ENCODE data around the gene TMEFF2. TPM values are rescaled to one million over a fixed set of nuclear protein-coding genes. Genes with fewer than 3 reads are reported as not detected.

The TMEFF2 gene
- total RNA-seq, 2 donors from 2014 or later = 0.24 to 0.37 TPM

GRCh38 chr2:192206399-192206798, 11.7 kb upstream of the TMEFF2 start:
- intact Hi-C loops (cut with DNase I) = no loop called here
- Histone ChIP-seq H3K9me3 (no peaks in the 10 kb centered on the region), H3K4me1 (no peaks in the 10 kb centered on the region), H3K9ac (ENCODE audit: low read depth in 2 of 2, low read length in 2 of 2) (no peak overlapping the region), H3K4me3 (no peak overlapping the region), H3K27me3 (no peaks in the 10 kb centered on the region), H3K36me3 (no peaks in the 10 kb centered on the region), H3K27ac (no peak overlapping the region)
- DNase-seq = no peak
- TF ChIP-seq, protein P1, sequence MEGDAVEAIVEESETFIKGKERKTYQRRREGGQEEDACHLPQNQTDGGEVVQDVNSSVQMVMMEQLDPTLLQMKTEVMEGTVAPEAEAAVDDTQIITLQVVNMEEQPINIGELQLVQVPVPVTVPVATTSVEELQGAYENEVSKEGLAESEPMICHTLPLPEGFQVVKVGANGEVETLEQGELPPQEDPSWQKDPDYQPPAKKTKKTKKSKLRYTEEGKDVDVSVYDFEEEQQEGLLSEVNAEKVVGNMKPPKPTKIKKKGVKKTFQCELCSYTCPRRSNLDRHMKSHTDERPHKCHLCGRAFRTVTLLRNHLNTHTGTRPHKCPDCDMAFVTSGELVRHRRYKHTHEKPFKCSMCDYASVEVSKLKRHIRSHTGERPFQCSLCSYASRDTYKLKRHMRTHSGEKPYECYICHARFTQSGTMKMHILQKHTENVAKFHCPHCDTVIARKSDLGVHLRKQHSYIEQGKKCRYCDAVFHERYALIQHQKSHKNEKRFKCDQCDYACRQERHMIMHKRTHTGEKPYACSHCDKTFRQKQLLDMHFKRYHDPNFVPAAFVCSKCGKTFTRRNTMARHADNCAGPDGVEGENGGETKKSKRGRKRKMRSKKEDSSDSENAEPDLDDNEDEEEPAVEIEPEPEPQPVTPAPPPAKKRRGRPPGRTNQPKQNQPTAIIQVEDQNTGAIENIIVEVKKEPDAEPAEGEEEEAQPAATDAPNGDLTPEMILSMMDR (IDR thresholded peaks at IDR 0.05) = no peak

GRCh38 chr2:192203876-192204275, 9.1 kb upstream of the TMEFF2 start:
- intact Hi-C loops (cut with DNase I) = no loop called here
- Histone ChIP-seq H3K4me3 (no peak overlapping the region), H3K4me1 (no peaks in the 10 kb centered on the region), H3K9ac (ENCODE audit: low read depth in 2 of 2, low read length in 2 of 2) (no peak overlapping the region), H3K9me3 (no peaks in the 10 kb centered on the region), H3K27ac (no peak overlapping the region), H3K36me3 (no peaks in the 10 kb centered on the region), H3K27me3 (no peaks in the 10 kb centered on the region)
- no peak for DNase-seq
- TF ChIP-seq, protein P1 (IDR thresholded peaks at IDR 0.05) = no peak

DNA sequence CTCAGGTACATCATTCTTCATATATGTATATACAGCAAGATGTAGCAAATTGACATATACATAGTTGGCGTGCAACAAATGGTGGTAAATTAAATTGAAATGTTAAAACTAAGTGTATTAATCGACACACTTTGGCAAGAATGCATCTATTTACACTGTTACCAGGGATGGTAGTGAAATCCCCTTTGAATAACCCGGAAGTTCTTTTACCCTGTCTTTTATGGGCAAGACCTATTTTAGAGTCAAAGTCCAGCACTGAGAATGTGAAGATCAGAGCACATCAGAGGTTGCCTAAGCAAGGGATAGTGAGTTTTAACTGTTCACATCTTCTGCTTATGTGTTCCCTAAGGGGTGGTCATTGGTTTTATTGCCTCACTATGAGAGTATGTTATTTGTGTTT, 7.6 kb upstream of the TMEFF2 start:
- peaks cover 3% of the 10 kb centered on the region for H3K27me3 ChIP-seq
- H3K36me3 ChIP-seq = no peaks in the 10 kb centered on the region
- H3K4me3 ChIP-seq = no peak overlapping the region
- TF ChIP-seq, protein P1 (IDR thresholded peaks at IDR 0.05) = no peak
- H3K4me1 ChIP-seq = no peaks in the 10 kb centered on the region
- no peak overlapping the region for H3K27ac ChIP-seq
- H3K9ac ChIP-seq (ENCODE audit: low read depth in 2 of 2, low read length in 2 of 2) = no peak overlapping the region
- no peaks in the 10 kb centered on the region for H3K9me3 ChIP-seq
- no peak for DNase-seq
- intact Hi-C loops (cut with DNase I) = no loop called here

DNA sequence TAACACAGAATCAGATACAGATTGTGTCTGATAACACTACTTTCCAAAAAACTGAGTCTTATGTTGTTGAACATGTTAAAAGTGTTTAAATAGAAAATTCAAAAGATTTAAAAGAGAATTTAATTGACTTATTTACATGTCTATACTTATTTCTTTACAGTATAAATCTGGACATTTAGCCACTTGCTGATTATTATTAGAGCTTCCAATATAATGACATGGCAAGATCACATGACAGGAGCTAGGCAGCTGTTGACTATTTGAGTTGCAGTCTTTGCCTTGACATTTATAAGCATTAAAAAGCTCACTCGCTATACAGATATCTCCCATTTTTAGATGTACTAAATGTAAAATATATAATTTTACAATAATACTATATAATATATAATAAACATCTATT, 6.4 kb upstream of the TMEFF2 start:
- Histone ChIP-seq H3K9me3 (no peaks in the 10 kb centered on the region), H3K4me3 (no peak overlapping the region), H3K36me3 (no peaks in the 10 kb centered on the region), H3K4me1 (no peaks in the 10 kb centered on the region), H3K27me3 (peaks cover 15% of the 10 kb centered on the region), H3K9ac (ENCODE audit: low read depth in 2 of 2, low read length in 2 of 2) (no peak overlapping the region), H3K27ac (no peak overlapping the region)
- intact Hi-C loops (cut with DNase I) = no loop called here
- TF ChIP-seq, protein P1 (IDR thresholded peaks at IDR 0.05) = no peak
- no peak for DNase-seq

- Histone ChIP-seq H3K4me3 (no peak overlapping the region), H3K27ac (no peak overlapping the region), H3K9ac (ENCODE audit: low read depth in 2 of 2, low read length in 2 of 2) (no peak overlapping the region), H3K4me1 (peaks cover 12% of the 10 kb centered on the region), H3K9me3 (no peaks in the 10 kb centered on the region), H3K36me3 (no peaks in the 10 kb centered on the region), H3K27me3 (peaks cover 52% of the 10 kb centered on the region)
- intact Hi-C loops (cut with DNase I) = no loop called here
- no peak for DNase-seq
- TF ChIP-seq, protein P1 (IDR thresholded peaks at IDR 0.05) = no peak
Measured at GRCh38 chr2:192197357-192197756, 2.6 kb upstream of the TMEFF2 start.

All from colonic mucosa (tissue), 4 donors.